GM21737 (cell line): ENCODE results near the gene ZNF669.
"Not testable (repeated sequence)": the region's sequence is repeated elsewhere in the genome, so short reads cannot be mapped to it uniquely, and the experiment has no call there.

ENCODE experiments used
- ATAC-seq: cut with Tn5 transposase; IDR thresholded peaks from one replicate; pipeline ENCODE4 v1.9.1; 2021; ENCODE audit warnings: mild to moderate bottlenecking, moderate library complexity; ENCODE audit not compliant: unreplicated experiment

Gene ZNF669

GRCh38 chr1:247103859-247104591, at the start of gene ZNF669:
Gene ZNF669 (minus strand): TSS chr1:247104356. CDS start chr1:247104199, 157 bp downstream.
- peak; percentile 100 for ATAC-seq

GRCh38 chr1:247147781-247148180, 43.6 kb upstream of the ZNF669 start:
- ATAC-seq: no peak

GRCh38 chr1:247147120-247147519, 43.0 kb upstream of the ZNF669 start:
- ATAC-seq: not testable (repeated sequence)

GRCh38 chr1:247146671-247147070, 42.5 kb upstream of the ZNF669 start:
- no peak for ATAC-seq

- ATAC-seq: no peak
These were observed 41.1 kb upstream of the ZNF669 start for GRCh38 chr1:247145279-247145678.

GRCh38 chr1:247139557-247139956, 35.4 kb upstream of the ZNF669 start:
- not testable (repeated sequence) for ATAC-seq

- no peak for ATAC-seq
These were observed 27.1 kb upstream of the ZNF669 start for GRCh38 chr1:247131236-247131635.

- not testable (repeated sequence) for ATAC-seq
These were observed 23.5 kb upstream of the ZNF669 start for GRCh38 chr1:247127519-247128282.

- ATAC-seq: peak; percentile 64
These were observed 22.4 kb upstream of the ZNF669 start for GRCh38 chr1:247126601-247127000.

- peak; percentile 99 for ATAC-seq
These were observed 22.0 kb upstream of the ZNF669 start for GRCh38 chr1:247126166-247126565.

- ATAC-seq: no peak
These were observed 17.2 kb upstream of the ZNF669 start for GRCh38 chr1:247121382-247121781.

- not testable (repeated sequence) for ATAC-seq
These were observed 16.2 kb upstream of the ZNF669 start for GRCh38 chr1:247120408-247120668.

- no peak for ATAC-seq
These were observed 15.6 kb upstream of the ZNF669 start for GRCh38 chr1:247119600-247120407.

GRCh38 chr1:247118946-247119446, 14.8 kb upstream of the ZNF669 start:
- ATAC-seq: no peak

GRCh38 chr1:247115545-247115944, 11.4 kb upstream of the ZNF669 start:
- no peak for ATAC-seq

GRCh38 chr1:247115141-247115510, 11.0 kb upstream of the ZNF669 start:
- no peak for ATAC-seq

GRCh38 chr1:247114351-247115140, 10.4 kb upstream of the ZNF669 start:
- ATAC-seq: no peak

- ATAC-seq: no peak
These were observed 9.6 kb upstream of the ZNF669 start for GRCh38 chr1:247113733-247114271.

GRCh38 chr1:247113094-247113497, 8.9 kb upstream of the ZNF669 start:
- ATAC-seq: no peak

GRCh38 chr1:247112479-247112781, 8.3 kb upstream of the ZNF669 start:
- ATAC-seq: no peak
